HG02884 (cell line): ENCODE measurements around the gene PTPN23.
"Not testable (repeated sequence)": the region's sequence is repeated elsewhere in the genome, so short reads cannot be mapped to it uniquely, and the experiment has no call there.

Experiments
- ATAC-seq: cut with Tn5 transposase; IDR thresholded peaks from one replicate; pipeline ENCODE4 v1.9.1; 2021; ENCODE audit warnings: mild to moderate bottlenecking, moderate library complexity; ENCODE audit not compliant: unreplicated experiment

Gene PTPN23, protein sequence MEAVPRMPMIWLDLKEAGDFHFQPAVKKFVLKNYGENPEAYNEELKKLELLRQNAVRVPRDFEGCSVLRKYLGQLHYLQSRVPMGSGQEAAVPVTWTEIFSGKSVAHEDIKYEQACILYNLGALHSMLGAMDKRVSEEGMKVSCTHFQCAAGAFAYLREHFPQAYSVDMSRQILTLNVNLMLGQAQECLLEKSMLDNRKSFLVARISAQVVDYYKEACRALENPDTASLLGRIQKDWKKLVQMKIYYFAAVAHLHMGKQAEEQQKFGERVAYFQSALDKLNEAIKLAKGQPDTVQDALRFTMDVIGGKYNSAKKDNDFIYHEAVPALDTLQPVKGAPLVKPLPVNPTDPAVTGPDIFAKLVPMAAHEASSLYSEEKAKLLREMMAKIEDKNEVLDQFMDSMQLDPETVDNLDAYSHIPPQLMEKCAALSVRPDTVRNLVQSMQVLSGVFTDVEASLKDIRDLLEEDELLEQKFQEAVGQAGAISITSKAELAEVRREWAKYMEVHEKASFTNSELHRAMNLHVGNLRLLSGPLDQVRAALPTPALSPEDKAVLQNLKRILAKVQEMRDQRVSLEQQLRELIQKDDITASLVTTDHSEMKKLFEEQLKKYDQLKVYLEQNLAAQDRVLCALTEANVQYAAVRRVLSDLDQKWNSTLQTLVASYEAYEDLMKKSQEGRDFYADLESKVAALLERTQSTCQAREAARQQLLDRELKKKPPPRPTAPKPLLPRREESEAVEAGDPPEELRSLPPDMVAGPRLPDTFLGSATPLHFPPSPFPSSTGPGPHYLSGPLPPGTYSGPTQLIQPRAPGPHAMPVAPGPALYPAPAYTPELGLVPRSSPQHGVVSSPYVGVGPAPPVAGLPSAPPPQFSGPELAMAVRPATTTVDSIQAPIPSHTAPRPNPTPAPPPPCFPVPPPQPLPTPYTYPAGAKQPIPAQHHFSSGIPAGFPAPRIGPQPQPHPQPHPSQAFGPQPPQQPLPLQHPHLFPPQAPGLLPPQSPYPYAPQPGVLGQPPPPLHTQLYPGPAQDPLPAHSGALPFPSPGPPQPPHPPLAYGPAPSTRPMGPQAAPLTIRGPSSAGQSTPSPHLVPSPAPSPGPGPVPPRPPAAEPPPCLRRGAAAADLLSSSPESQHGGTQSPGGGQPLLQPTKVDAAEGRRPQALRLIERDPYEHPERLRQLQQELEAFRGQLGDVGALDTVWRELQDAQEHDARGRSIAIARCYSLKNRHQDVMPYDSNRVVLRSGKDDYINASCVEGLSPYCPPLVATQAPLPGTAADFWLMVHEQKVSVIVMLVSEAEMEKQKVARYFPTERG (N-terminal part only)

DNA sequence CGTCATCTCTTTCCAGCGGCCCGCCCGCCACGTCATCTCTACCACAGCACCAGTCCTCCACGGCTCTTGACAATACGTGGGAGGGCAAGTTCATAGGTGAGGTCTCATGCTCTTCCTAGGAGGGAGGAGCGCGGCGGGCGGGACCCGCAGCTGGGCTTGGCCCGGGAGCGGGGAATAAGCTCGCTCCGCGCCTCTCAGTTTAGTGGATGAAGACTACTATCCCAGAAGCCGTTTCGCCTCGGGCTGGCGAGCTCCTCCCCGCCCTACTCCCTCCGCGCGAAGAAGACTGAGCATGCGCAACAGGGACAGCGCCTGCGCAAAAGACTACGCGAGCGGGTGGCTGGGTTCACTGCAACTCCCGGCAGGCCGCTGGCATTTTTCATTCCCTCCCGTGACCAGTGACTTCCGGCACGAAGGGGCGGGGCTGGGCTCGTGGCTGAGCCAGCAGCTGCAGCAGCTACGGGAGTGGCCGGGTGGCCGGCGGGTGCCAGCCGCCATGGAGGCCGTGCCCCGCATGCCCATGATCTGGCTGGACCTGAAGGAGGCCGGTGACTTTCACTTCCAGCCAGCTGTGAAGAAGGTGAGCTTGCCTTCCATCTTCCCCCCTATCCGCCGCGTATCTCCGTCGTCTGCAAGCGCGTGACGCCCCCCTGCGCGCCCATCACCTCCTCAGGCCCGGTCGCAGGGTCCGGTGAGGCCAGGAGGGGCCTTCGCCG is at the start of gene PTPN23:
TSS of gene PTPN23 (plus strand) at position 421 of the 716 bp plus-strand sequence. CDS start at position 497, 76 bp downstream.
- ATAC-seq = peak; percentile 67

DNA sequence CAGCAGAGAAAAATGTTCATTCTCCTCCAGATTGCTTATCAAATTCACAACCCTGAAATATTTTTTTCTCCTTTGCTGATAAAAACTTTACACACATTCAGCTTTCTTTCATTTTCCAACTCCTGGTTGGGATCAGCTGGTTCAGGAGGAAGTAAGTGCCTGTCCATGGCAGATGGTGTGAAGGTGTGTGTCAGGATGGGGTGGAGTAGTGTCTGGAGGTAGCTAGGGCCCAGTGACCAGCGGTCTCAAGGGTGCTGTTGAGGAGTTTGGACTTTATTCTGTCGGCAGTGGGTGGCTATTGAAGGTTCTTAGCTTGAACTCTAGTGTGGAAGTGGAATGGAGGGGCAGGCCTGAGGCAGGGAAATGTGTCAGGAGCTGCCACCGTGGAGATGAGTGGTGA is 46.9 kb upstream of the PTPN23 start:
- no peak for ATAC-seq

DNA sequence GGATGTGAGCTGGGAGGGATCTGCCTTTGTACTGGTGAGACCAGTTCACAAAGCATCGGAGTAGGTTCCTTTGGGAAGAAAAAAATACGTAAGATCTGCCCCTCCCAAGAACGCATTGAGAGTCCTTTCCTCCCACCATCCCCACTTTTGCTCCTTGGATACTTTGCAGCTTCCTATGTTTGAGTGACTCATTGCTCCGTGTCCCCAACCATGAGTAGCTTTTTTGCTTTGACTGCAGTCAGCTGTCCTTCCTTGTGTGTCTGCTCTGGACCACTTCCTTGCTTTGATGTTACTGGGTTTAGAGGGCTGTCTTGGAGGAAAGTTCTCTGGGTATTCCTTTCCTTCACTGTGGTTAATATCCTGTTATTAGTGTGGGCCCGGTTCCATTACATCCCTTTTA is 43.2 kb upstream of the PTPN23 start:
- ATAC-seq = no peak

DNA sequence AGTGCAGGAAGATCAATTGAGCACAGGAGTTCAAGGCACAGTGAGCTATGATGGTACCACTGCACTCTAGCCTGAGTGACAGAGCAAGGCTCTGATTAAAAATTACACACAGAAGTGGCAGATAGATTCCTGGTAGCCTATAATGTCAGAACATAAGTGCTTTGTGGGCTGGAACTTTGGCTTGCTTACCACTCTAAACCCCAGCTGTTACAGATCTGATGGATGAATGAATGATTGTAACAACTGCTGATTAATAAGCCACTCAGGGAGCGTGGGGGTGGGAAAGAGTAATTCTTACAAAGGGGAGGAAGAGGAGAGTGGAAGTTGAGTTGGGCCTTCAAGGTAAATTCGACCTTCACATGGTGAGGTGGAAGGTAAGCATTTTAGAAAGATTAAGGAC is 40.9 kb upstream of the PTPN23 start:
- ATAC-seq = no peak

DNA sequence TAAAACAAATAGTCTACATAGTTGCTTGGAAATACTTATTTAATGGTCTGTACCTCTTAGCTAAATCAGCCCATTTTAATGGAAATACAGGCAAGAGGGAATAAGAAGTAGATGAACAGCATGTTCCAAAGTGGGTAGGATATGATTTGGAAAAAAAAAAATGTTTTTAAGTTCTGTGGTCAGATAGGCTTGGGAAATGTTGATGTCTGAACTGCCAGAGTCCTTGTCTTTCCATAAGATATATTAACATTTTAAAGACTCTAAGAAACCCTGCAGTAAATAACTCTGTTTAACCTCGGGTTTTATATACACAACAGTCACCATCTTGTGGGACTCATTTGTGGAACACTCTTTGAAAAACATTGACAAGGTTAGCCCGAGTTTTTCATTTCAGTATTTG is 40.0 kb upstream of the PTPN23 start:
- no peak for ATAC-seq

DNA sequence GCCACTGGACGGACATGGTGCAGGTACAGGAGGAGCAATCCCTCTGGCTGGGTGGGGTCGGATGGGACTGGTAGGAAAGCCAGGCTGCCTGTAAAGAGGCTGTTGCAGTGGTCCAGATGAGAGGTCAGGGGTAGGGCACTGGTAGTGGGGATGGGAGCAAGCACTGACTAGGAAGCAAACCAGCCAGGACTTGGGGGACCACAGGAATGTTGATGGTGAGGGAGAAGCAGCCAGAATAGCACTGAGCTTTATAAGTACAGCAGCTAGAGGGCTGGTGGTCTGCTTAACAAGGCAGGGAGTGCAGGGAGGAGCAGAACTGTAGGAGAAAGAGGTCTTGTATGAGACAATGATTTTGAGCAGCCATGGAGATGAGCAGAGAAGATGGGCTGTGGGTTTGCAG is 38.7 kb upstream of the PTPN23 start:
- ATAC-seq = no peak

DNA sequence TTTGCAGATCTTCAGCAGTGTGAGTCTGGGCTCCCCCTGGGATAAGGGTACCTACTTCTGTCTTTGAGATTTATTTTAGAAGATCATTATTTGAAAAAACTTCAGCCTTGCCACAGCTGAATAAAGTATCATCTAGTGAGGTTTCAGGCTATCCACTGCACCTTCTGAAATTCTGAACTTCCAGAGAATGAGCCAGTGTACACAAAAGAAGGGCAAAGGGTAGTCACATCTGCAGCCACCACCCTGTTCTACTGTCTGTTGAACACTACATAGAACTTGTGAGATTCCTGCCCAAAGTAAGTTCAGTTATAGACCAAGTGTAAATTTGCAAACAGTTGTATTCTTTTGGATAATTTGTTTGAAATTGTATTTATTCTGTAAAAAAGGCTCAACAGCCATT is 38.0 kb upstream of the PTPN23 start:
- no peak for ATAC-seq

DNA sequence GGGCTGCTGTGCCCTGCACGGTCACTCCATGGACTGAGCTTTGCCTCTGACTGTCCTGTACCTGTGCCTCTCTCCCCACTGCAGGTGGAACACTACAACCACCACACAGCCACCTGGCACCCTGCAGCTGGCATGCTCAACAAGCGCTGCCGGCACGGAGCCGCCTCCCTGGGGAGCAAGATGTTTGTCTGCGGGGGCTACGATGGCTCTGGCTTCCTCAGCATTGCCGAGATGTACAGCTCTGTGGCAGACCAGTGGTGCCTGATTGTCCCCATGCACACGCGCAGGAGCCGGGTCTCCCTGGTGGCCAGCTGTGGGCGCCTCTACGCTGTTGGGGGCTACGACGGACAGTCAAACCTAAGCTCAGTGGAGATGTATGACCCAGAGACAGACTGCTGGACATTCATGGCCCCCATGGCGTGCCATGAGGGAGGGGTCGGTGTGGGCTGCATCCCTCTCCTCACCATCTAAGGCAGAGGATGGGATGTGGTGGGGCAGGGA is 37.3 kb upstream of the PTPN23 start:
- no peak for ATAC-seq

DNA sequence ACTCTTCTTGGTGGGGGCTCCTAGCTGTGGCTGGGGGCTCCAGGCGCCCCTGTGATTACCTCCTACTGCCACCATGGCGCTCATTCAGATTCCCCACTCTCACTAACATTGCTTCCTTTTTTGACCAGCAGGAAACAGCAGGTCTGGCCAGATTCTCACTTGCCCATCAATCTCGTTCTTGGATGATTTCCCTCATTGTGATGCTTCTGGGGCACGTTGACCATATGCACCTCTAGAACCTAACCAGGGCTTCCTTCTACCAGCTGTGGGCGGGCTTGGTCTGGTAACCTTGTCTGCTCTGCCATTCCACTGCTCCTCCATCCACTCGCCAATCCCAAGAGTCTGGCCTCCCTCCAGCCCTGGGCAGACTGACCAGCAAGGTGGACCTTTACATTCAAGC is 35.9 kb upstream of the PTPN23 start:
- no peak for ATAC-seq

DNA sequence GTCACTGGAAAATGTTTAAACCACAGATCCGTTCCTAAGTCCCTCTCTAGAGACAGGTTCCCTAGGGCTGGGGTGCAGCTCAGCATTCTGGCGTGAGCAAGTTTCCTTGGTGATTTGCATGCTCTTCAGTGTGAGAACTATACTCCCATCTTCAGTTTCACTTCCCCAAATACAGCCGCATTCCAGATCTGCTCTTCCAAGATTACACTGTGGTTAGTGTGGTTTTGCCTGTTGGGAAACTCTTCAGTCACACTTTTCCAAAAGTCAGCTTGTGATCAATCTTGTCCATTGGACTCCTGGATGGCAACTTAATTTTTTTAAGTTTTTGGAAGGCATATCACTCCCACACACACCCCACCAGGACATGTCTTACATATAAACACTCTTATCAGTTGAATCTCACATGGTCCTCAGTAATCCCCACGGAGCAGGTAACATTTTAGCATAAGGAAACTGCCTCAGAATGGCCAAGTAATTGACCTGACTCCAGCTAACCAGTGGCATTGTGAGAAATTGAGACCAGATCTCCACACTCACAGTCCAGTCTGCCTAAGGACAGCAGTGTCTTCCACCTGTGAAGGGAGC is 33.5 kb upstream of the PTPN23 start:
- peak; percentile 75 for ATAC-seq

DNA sequence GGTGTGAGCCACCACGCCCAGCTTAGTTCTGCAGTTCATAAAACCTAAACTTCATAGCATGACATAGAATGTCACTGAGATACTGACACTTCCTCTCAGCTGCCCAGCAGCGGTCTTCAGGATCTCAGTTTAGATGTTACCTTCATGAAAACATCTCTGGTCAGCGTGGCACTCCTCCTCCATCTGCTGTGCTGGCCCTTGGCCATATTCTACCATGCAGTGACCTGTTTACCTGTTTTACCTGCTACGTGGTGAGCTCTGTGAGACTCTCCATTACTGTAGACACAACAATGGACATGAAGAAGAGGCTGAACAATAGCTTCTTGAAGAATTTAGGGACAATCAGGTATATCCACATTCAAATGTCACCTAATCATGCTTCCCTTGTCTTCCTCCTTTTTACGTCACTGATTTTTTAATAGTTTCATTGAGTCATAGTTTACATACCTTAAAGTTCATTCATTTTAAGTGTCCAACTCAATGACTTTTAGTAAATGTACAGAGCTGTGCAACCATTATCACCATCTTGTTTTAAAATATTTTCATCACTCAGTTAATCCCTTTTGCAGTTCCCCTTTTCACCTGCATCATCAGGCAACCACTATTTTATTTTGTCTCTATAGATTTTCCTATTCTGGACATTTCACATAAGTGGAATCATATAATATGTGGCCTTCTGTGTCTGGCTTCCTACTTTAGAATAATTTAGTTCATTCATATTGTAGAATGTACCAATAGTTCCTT is 32.2 kb upstream of the PTPN23 start:
- ATAC-seq = no peak

DNA sequence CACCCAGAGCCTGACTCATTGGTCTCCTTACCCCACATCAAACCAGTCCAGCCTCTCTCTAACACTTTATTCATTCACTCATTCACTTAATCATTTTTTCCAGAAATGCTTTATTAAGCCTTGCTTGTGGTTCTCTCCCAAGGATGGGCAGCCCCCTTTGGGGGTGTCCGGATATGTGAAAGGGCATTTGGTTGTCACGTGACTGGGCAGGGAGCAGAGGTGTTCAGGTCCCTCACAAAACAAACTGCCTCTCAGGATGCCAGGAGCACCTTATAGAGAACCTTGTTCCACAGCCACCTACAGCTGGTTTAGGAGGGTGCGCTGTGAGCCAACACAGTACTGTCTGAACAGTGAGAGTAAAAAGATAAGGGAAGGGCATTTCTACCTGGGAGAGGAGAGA is 25.8 kb upstream of the PTPN23 start:
- ATAC-seq = no peak

DNA sequence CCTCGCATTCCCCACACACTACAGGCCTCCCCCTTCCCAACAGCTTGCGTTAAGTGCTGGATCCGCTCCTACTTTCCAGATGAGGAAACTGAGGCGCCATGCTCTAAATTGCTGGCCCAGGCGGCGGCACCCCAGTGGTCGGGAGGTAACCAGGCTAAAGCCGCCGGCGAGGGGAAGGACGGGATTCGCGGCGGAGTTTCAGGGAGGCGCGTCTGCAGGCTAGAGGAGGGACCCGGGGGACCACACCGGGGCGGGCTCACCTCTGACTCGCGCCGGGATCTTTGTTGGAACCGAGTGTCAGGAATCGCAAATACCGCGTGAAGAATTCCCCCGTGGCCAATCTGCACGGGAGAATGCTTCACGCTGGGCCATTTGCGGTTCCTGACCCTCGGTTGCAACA is 24.6 kb upstream of the PTPN23 start:
- ATAC-seq = no peak

DNA sequence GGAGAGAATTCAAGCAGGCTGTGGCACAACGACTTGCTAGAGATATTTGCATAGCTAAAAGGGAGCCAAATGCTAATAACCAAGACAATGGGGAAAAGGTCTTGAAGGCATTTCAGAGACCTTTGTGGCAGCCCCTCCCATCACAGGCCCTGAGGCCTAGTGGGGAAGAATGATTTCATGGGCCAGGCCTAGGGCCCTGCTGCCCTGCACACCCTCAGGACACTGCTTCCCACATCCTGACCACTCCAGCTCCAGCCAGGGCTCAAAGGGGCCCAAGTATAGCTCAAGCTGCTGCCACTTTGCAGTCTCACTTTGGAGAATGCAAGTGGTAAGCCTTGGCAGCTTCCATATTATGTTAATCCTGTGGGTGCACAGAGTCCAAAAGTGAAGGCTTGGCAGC is 21.5 kb upstream of the PTPN23 start:
- no peak for ATAC-seq

DNA sequence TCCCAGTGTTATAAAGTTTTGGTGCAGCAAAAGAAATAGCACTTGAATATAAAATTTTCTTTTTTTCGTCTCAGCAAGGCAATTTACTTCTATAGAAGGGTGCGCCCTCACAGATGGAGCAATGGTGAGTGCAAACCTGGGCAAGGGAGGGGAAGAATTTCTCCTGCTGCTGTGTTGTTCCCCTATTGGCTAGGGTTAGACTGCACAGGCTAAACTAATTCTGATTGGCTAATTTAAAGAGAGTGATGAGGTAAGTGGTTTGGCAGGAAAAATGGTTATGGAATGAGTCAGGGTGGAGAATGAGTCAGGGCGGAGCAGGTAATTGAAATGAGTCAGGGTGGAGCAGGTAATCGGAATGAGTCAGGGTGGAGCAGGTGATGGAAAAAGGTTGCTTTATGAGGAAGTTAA is 20.7 kb upstream of the PTPN23 start:
- ATAC-seq = not testable (repeated sequence)

DNA sequence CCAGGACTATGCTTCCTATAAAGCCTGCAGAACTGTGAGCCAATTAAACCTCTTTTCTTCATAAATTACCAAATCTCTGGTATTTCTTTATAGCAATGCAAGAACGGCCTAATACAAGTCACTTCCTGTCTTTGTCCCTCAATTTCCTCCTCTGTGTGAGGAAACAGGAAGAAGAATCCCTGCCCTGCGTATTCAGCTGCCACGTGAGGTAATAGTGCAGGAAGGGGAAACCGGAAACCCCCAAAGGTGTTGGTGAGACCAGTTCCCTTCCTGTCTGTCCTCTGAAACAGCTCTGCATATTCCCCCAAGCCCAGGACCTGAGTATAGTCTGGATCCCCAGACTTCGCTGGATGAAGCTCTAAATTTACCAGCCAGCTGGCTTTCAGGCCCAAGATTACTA is 18.1 kb upstream of the PTPN23 start:
- no peak for ATAC-seq

DNA sequence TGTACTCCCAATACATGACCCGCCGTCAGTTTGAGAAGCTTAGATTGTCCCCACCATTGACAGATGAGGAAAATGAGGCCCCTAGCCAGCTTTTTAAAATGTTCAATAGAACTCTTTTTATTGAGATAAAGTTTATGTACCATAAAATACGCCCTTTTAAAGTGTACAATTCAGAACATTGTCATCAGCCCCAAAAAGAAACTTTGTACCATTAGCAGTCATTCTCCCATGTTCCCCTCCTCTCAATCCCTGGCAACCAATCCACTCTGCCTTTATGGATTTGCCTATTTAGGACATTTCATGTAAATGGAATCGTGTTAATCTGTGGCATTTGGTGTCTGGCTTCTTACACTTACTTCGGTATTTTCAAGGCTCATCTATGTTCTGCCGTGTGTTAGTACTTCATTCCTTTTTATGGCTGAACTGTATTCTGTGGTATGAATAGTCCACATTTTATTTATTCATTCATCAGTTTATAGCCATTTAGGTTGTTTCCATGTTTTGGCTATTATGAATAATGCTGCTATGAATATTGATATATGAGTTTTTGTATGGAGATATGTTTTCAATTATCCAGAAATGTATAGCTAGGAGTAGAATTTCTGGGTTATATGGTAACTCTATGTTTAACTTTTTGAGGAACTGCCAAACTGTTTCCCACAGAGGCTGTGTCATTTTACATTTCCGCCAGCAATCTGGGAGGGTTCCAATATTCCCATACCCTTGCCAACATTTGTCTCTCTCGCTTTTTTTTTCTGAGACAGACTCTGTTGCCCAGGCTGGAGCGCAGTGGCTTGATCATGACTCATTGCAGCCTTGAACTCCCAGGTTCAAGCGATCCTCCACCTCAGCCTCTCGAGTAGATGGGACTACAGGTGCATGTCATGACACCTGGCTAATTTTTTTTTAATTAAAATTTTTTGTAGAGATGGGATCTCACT is 15.3 kb upstream of the PTPN23 start:
- no peak for ATAC-seq

DNA sequence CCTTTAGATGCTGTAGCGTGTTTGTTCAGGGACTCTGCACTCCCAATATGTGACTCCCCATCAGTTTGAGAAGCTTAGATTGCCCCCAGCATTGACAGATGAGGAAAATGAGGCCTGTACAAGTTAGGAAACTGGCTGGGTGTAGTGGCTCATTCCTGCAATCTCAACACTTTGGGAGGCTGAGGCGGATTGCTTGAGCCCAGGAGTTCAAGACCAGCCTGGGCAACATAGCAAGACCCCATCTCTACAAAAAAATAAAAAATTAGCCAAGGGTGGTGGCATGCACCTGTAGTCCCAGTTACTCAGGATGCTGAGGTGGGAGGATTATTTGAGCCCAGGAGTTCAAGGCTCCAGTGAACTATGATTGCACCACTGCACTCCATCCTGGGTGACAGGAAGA is 14.0 kb upstream of the PTPN23 start:
- ATAC-seq = no peak
